HepG2 (cell line): ENCODE data around the gene LYPLA2. TPM values are rescaled to one million over a fixed set of nuclear protein-coding genes. Genes with fewer than 3 reads are reported as not detected.

Source experiments
- CEBPG ChIP-seq: IDR thresholded peaks from 2 replicates; pipeline ENCODE4 v1.6.1; 2016
- NFIB ChIP-seq: sonication (generic); formaldehyde crosslinking; IDR thresholded peaks from 2 replicates; pipeline ENCODE4 v1.9.0; 2021; ENCODE audit warnings: missing genetic modification reagents, mild to moderate bottlenecking, borderline replicate concordance
- REST ChIP-seq, 2 experiments: IDR thresholded peaks; 2 replicates each; pipeline ENCODE4 v1.6.1; 2011 to 2012; ENCODE audit warnings: low read length in 2 of 2, borderline replicate concordance in 1 of 2, low read depth in 1 of 2, mild to moderate bottlenecking in 1 of 2, moderate library complexity in 1 of 2
- SMAD9 ChIP-seq: sonication (generic); formaldehyde crosslinking; IDR thresholded peaks from 2 replicates; pipeline ENCODE4 v1.5.1; 2020; ENCODE audit warnings: mild to moderate bottlenecking, missing genetic modification reagents
- TOPORS ChIP-seq: sonication (generic); formaldehyde crosslinking; IDR thresholded peaks from 2 replicates; pipeline ENCODE4 v1.8.0; 2023; ENCODE audit warnings: mild to moderate bottlenecking, missing genetic modification reagents
- TRAFD1 ChIP-seq: sonication (generic); formaldehyde crosslinking; IDR thresholded peaks from 2 replicates; pipeline ENCODE4 v1.5.1; 2020; ENCODE audit warnings: missing genetic modification reagents, mild to moderate bottlenecking, borderline replicate concordance
- ZBTB10 ChIP-seq: sonication (generic); formaldehyde crosslinking; IDR thresholded peaks from 2 replicates; pipeline ENCODE4 v1.4.0; 2020; ENCODE audit warnings: missing genetic modification reagents, borderline replicate concordance
- ZNF530 ChIP-seq: sonication (generic); formaldehyde crosslinking; IDR thresholded peaks from 2 replicates; pipeline ENCODE4 v1.5.0; 2020; ENCODE audit warnings: low read depth, mild to moderate bottlenecking, missing genetic modification reagents
- ZNF850 ChIP-seq: sonication (generic); formaldehyde crosslinking; conservative IDR thresholded peaks from 2 replicates; pipeline ENCODE4 v1.9.0; 2021; ENCODE audit warnings: mild to moderate bottlenecking, missing genetic modification reagents
- polyA plus RNA-seq, 8 experiments: library from polyadenylated mRNA; depleted of rRNA in 3 of 8; stranded (reverse) in 7 of 8; unstranded in 1 of 8; fragments of >200 nt; fragmentation: Illumina TruSeq in 4 of 8; extraction: Trizol in 4 of 8; gene quantifications; 2 replicates each; pipeline versions ENCODE4 v1.2.1 to v1.2.3, GENCODE V29; 2011 to 2016; ENCODE audit warnings: low read depth in 4 of 8, missing spikeins in 1 of 8, mixed read lengths in 1 of 8; ENCODE audit not compliant: insufficient read depth in 1 of 8
- total RNA-seq, 5 experiments: library from RNA; depleted of rRNA; stranded (reverse); fragments of >200 nt; fragmentation: Illumina TruSeq; extraction: Trizol; gene quantifications; 2 replicates each; pipeline ENCODE4 v1.2.3, GENCODE V29; 2016; ENCODE audit warnings: low read depth in 1 of 5

LYPLA2 gene
- total and polyA plus RNA-seq, 2 of the 13 experiments (the other 11 are each of a cell fraction or from before 2014, with no cell fraction given), result 72.1 to 73.2 TPM

- TF ChIP-seq REST (IDR thresholded peaks at IDR 0.05; ENCODE audit: borderline replicate concordance in 1 of 2, low read depth in 1 of 2, low read length in 2 of 2), result no peak
- TF ChIP-seq ZNF530 (CRISPR knock-in tag), result no peak
- TF ChIP-seq ZNF850, result no peak
- TF ChIP-seq ZBTB10 (CRISPR knock-in tag), result no peak
- no peak for TF ChIP-seq SMAD9 (CRISPR knock-in tag)
- TF ChIP-seq NFIB (CRISPR knock-in tag), result no peak
- 0 out of 2 replicates have a peak, but pooled peaks have one; percentile 6 for TF ChIP-seq CEBPG (CRISPR knock-in tag)
- TF ChIP-seq TOPORS (CRISPR knock-in tag), result no peak
- TF ChIP-seq TRAFD1 (CRISPR knock-in tag), result no peak
These were observed 47.4 kb upstream of the LYPLA2 start, which contains the start of gene ELOA (continued) for GRCh38 chr1:23743287-23744152.
